SKM-1 (cell line): ENCODE data around the gene UGGT1.
"Not testable (repeated sequence)": the region's sequence is repeated elsewhere in the genome, so short reads cannot be mapped to it uniquely, and the experiment has no call there.

ENCODE experiments used
- DNase-seq: peaks from one replicate; lab custom pipeline; 2025; ENCODE audit not compliant: unreplicated experiment; lab: John Stamatoyannopoulos, UW

Gene UGGT1

GRCh38 chr2:128172191-128172590 lies 81.2 kb downstream of the UGGT1 start:
- no peak for DNase-seq

- not testable (repeated sequence) for DNase-seq
Observed at GRCh38 chr2:128174067-128174466, 83.1 kb downstream of the UGGT1 start.

- no peak for DNase-seq
Observed at GRCh38 chr2:128177315-128177714, 86.3 kb downstream of the UGGT1 start.

GRCh38 chr2:128178149-128178649 lies 87.2 kb downstream of the UGGT1 start:
- no peak for DNase-seq

- DNase-seq, result no peak
Observed at GRCh38 chr2:128178650-128179460, 87.9 kb downstream of the UGGT1 start.

DNA sequence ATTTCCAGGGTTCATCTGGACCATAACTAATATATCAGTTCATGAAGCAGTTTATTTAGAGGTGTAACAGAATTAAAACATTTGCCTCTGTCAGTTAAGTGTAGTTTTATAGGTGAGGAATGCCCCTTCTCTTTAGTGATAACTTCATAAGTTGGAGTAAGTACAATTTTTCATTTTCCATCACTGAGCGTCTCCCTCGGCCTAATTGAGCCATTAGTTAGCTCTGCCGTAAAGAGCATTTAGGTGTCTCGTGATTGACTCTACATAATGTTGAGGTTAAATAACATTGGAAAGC lies 88.4 kb downstream of the UGGT1 start:
- no peak for DNase-seq

DNA sequence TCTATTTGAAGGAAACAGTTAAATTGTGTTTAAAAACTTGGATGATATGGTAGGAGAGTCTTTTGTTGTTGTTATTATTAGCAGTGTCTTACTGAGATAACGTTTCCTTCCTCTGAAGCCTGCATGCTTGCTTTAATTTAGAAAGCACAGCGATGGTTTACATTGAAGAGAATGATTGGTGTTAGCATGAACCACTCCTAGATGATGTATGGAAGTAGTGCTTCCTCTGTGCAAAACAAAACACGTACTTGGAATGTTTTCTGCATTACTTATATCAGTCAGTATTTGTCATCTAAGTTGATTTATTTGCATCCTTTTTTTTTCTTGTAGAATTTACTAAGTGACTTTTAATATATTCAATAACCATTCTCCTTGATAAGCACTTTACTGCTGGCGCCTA lies 89.0 kb downstream of the UGGT1 start:
- DNase-seq, result no peak

GRCh38 chr2:128185576-128185975 lies 94.6 kb downstream of the UGGT1 start:
- DNase-seq, result no peak

GRCh38 chr2:128187032-128187654 lies 96.1 kb downstream of the UGGT1 start:
- DNase-seq, result no peak

DNA sequence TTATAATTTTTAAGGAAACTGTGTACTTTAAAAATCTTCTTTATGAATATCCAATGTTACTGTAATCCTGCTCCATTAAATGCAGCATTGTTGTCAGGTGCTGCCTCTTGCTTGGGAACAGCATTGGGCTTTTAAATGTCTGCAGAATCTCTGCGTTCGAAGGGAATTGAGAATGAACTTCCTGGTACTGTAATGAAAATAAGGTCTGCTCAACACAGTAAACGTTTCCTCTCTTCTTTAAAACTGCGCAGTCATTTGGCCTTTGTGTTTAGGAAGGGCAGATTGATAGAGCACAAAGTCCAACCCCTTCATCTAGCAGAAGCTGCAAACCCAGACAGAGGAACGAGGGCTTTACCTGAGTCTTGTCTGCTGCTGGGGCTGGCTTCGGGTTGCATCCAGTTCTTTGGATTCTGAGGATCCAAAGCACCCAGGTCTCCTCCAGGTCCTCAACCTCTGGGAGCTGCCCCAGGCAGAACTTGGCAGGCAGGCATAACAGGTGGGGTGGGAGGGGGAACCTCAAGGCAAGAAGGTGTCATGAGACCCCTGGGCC lies 104.5 kb downstream of the UGGT1 start:
- no peak for DNase-seq

- no peak for DNase-seq
Observed at GRCh38 chr2:128196026-128196425, 105.0 kb downstream of the UGGT1 start.

DNA sequence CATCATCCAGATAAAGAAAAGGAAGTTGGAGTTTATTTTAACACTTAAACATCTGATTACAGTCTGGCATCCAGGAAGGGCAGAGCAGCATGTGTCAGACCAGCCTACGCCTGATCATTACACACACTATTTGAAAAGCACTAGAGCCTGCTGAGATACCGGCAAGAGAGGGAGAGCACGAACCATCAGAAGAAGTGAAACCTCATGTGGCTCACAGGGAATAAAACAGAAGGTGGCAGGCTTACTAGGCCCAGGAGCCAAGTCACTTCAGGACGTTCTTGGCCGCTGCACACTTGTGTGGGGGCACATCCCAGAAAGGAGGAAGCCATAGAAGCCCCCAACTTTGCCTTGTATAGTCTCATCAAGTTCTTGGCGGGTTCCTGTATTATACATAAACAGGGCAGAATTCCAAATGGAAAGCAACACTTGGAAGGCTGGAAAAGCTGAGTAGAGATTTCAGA lies 105.5 kb downstream of the UGGT1 start:
- DNase-seq, result no peak

DNA sequence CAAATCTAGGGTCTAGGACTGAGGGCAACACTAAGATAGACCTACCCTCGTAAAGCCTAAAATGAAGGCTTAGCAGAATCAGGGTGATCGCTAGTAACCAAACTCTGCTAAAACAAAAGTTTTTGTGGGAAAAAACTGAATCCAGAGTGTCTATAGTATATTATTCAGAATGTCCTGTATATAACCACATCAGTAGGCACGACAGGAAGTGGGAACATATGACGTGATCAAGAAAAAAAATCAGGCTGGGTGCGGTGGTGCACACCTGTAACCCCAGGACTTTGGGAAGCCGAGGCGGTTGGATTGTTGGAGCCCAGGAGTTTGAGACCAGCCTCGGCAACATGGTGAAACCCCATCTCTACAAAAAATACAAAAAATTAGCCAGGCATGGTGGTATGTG lies 106.1 kb downstream of the UGGT1 start:
- no peak for DNase-seq

DNA sequence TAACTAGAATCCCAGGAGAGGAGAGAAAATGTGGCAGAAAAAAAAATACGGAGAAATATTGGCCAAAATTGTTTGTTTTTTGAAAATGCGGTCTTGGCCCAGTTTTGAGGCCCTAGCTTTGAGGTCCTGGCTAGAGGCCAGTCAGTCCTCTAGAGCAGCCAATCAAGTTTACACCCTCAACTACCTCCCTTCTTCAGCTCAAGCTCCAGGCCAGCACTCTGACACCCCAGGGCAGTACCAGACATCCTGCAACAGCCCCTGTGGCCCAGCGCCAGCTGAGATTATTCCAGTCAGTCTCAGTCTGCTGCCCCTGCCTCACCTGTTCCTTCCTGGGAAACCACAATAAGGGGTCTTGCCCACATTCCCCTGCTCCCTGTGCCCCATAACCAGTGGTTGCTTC lies 107.7 kb downstream of the UGGT1 start:
- no peak for DNase-seq

DNA sequence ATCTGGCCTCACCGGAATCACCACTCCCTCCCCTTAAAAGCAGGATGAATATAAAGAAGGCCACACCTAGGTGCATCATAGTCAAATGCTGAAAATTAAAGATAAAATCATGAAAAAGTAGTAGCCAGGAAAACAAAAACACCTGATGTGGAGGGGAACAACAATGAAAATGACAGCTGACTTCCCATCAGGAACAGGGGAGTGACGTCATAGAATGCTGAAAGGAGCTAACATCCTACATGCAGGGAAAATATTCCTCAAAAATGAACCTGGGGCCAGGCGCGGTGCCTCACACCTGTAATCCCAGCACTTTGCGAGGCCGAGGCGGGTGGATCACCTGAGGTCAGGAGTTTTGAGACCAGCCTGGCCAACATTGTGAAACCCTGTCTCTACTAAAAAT lies 108.1 kb downstream of the UGGT1 start:
- no peak for DNase-seq

DNA sequence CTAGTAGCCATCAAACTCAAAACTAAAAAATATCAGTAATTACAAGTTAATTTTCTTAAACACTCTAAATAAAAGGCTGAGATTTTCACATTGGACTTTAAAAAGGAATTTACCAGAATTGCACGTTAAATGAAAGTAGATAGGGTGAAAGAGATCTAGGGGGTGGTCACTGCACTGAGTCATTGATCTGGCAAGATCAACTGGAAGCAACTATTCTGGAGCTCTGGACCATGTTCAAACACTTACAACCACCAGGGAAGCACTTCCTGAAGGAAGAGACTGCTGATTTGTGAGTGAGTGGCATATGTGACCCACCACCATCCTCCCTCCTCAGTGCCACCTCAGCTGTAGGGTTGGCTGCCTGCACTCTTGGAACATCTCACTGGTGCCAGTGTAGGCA lies 111.8 kb downstream of the UGGT1 start:
- no peak for DNase-seq

DNA sequence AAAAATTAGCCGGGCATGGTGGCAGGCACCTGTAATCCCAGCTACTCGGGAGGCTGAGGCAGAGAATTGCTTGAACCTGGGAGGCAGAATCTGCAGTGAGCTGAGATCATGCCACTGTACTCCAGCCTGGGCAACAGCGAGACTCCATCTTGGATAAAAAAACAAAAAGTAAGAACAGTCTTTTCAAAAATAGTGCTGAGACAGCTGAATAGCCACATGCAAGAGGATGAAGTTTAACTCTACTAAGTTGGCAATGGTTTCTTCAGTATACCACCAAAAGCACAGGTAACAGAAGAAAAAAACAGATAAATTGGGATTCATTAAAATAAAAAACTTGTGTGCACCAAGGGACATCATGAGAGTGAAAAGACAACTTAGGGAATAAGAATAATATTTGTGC lies 115.2 kb downstream of the UGGT1 start:
- no peak for DNase-seq

GRCh38 chr2:128208023-128208422 lies 117.0 kb downstream of the UGGT1 start:
- DNase-seq, result no peak

DNA sequence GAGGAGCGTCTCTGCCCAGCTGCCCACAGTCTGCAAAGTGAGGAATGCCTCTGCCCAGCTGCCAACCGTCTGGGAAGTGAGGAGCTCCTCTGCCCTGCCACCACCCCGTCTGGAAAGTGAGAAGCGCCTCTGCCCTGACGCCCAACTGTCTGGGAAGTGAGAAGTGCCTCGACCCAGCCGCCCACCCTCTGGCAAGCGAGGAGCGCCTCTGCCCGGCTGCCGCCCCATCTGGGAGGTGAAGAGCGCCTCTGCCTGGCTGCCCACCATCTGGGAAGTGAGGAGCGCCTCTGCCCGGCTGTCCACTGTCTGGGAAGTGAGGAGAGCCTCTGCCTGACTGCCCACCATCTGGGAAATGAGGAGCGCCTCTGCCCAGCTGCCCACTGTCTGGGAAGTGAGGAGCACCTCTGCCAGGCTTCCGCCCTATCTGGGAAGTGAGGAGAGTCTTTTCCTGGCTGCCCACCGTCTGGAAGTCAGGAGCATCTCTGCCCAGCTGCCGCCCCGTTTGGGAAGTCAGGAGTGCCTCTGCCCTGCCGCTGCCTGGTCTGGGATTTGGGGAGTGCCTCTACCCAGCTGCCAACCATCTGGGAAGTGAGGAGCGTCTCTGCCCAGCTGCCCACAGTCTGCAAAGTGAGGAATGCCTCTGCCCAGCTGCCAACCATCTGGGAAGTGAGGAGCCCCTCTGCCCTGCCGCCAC lies 117.8 kb downstream of the UGGT1 start:
- not testable (repeated sequence) for DNase-seq

- no peak for DNase-seq
Observed at GRCh38 chr2:128214251-128214650, 123.3 kb downstream of the UGGT1 start.

DNA sequence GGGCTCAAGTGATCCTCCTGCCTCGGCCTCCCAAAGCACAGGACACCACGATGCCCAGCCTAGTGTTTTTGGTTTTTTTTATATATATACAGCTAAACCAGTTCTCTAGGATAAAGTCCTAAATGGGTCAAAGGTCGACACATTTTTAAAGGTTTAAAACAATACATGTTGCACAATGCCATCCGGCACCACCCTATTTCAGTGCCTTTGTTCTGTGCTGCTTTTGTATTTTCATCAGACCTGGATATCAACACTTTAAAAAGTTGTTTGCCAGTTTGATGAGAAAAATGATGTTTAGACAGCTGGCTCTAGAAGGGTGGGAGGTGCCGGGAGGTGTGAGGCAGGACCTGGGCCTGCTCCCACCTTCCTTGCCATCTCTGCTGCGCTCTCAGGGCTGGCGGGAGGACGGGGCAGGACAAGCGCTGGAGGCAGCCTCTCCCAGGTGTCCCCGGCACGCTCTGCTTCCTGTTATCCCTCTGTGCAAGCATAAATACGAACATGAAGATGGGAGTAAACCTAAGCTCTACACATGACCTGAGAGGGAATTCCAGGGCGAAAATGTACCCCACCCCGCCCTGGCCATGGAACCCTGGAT lies 124.0 kb downstream of the UGGT1 start:
- no peak for DNase-seq
